LoVo (cell line): ENCODE measurements around the gene SCAMP4.

Experiments
- DNase-seq: peaks from one replicate; pipeline ENCODE4 v3.0.0-alpha.2; 2016; ENCODE audit warnings: low spot score

Gene SCAMP4

GRCh38 chr19:1905110-1905862 is at the start of gene SCAMP4, which contains the start of gene ADAT3:
SCAMP4 (plus strand) TSS chr19:1905399; CDS start chr19:1915020, 9,621 bp downstream.
ADAT3 (plus strand) TSS chr19:1905399; CDS start chr19:1912048, 6,649 bp downstream.
- DNase-seq, result peak; percentile 99

- no peak for DNase-seq
Measured at GRCh38 chr19:1855828-1856255, 49.4 kb upstream of the SCAMP4 start.

- no peak for DNase-seq
Measured at GRCh38 chr19:1856345-1856697, 48.9 kb upstream of the SCAMP4 start.

GRCh38 chr19:1856698-1857603 is 48.2 kb upstream of the SCAMP4 start:
- DNase-seq, result peak; percentile 79

DNA sequence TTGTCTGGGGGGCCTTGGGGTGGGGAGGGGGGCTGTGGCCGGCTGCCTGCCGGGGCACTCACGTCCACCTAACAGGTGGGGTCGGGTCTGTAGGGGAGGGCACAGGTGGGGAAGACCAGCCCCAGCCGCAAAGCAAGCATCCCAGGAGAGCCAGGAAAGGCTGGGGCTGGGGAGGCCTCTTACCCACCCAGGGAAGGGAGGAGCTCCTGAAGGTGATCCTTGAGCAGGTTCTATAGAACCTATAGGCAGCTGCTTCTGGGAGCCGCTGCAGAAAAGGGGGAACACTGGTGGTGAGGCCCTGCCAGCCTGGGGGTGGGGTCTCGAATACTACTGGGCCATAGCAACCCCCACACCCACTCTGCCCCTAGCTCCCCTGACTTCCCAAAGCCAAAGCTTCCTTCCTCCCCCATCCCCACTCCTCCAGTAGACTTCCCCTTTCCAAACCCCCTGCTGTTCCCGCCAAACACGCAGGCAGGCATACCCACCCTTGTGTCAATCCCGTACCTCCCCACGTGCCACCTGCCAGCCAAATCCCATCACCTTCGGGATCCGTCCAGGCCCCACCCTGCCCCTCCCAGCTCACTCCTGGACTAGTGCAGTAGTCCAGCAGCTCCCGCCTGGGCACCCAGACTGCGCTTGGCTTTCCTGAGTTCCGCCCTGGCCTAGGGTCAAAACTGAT is 47.4 kb upstream of the SCAMP4 start:
- DNase-seq, result no peak

DNA sequence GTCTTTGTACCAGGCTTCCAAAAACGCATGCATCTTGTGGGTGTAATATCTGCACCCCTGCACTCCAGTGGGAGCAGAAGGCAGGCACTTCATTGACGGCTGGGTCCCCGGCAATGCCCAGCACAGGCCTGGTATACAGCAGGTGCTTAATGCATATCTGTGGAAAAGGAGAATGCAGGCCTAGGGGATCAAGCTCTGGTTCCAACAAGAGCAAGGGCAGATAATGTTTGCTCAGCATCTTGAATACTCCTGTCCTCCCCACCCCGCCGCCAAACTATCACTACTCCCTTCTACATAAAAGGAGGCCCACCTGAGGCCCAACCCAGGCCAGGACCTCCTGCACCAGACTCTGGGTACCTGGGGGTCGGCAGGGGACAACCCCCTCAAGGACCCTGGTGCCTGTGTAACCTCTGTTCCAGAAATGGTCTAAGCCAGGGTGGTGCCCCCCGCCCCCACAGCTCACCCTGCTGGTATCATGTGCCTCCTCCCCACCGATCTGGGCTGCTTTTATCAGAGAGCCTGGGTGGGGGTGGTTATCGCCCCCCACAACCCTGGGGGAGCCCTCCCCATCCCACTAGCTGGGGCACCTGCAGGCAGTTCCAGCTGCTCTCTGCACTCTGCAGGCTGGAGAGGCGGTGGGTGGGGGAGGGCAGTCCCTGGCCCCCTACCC is 46.7 kb upstream of the SCAMP4 start:
- no peak for DNase-seq

GRCh38 chr19:1859331-1859781 is 45.8 kb upstream of the SCAMP4 start:
- DNase-seq, result no peak

DNA sequence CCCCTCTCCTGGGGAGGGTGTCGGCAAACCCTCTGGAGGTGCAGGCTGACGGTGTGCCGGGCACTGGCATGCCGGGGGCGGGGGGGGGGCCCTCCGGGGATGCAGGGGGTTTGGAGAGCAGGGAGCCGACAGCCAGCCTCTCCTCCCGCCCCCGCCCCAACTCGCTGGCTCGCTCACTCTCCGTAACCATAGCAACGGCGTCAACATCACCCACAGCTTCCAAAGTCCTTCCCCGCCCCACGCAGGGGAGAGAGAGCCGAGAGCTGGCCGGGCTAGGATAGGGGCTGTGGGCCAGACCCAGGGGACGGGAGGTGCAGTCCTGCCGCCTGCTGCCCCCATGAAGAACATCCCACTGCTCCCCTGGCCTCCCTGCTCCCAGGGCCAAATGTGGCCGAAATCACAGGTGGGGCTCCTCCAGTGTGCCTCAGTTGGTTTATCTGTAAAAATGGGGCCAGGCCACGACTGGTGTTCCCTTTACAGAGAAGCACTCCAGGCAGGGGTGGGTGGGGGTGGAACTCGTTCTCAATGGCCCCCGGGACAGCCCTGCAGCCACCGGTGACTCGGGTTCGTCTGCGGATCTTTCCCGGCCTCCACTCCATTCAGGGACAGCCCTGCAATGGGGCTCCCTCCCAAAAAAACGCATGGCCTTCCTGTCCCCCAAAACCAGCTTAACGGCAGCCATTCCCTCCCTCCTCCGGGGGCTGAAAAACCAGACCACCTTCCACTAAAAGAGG is 45.0 kb upstream of the SCAMP4 start:
- DNase-seq, result peak; percentile 29

DNA sequence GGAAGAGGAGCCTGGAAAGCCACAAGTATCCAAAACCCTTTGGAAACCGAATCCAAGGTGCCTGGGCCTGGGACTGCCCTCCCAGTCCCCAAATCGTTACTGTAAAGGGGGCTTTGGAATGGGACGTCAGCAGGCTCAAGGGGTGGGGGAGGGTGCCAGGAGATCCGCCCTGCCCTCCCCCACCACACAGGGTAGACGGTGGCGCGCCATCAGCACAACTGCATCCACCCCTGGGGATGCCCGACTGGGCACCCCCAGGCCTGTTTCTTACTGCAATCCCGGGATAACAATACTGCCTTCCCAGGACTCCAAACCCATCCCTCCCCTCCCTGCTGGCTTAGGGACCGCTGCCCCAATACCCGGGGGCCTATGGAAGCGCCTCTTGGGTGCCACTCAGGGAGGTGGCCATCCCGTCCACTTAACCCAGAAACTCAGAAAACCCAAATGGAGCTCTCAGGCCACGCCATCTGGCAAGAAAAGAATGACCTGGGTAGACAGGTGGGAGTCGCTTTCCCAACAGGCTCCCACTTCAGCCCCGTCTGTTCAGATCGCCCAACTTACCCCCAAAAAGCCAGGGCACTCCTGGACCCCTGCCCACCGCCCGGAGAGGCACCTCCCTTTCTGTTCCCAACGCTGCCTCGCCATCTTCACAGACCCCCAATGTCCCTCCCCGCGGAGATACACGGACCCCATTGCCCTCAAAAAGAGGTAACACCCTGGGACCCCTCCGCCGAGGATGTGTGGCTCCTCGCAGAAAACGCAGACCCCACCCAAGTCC is 44.2 kb upstream of the SCAMP4 start:
- DNase-seq, result no peak

DNA sequence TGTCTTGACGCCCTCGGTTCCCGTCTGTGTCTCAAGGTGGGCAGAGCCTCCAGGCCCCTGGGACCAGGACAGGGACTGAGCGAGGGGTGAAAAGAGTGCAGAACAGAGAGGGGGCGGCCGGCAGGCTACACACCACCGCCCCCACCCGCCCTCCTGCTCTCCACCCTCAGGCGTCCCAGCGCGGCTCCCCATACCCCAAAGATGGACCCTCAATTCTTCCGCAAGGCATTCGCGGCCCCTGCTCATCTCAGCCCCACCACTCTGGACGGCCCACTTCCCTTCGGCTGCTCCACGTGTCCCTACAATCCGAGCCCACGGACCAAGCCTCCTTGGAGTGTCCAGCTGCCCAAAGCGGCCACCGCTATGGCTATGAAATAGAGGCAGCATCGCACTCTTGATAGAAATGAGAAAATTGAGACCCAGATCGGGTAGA is 43.6 kb upstream of the SCAMP4 start:
- no peak for DNase-seq

DNA sequence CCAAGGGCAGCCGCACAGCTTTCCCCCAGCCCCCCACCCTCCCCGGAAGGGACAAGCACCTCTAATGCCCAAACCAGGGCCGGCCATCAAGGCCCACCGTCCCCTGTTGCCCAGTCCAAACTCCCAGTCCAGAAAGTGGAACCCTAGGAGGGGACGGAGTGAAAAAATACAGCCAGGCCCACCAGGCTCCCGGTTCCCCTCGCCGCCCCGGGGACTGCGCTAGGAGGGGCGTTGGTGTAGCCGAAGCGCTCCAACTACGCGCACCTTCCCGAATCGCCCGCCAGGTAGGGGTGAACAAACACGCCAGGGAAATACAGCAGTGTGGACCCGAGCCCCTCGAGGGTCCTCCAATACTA is 43.2 kb upstream of the SCAMP4 start:
- DNase-seq, result no peak

DNA sequence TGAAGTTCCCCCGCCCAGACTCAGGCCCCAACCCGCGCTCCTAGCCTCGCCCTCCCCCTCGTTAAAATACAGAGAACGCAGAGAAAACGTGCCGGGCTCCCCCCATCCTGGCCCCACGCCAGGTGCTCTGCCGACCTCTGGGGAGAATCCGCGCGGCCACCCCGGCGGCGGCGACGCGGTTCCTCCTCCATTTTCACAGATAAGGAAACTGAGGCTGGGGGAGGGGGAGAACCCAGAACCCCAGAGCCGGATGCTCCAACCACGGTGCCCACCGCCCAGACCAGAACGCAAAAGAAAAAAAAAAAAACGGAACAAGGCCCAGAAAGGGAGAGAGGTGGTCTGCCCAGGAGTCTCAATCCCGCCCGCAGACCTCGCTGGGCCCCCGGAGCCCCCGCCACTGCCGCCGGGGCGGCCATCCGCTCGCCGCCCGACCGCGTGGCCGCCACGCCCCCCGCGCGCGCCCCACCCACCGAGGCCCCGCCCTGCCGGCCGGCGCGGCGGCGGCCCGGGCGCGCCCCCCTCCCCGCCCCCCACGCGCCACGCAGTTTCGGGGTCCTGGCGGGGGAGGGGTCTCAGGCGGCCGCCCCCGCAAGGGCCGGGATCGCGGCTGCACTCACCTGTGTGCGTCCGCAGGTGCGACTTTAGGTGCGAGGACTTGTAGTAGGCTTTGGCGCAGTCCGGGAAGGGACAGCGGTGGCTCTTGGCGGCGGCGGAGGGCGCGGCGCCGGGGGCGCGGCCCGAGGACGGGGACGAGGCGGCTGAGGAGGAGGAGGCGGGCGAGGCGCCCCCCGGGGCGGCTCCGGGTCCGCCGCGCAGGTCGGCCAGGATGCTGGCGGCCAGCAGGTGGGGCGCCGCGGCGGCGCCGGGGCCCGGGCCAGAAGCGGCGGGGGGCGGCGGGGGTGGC is 42.5 kb upstream of the SCAMP4 start:
- DNase-seq, result peak; percentile 54

GRCh38 chr19:1863328-1863637 is 41.9 kb upstream of the SCAMP4 start, which contains the start of gene KLF16:
KLF16 (minus strand) TSS chr19:1863579; CDS start chr19:1863497, 82 bp downstream.
- no peak for DNase-seq

GRCh38 chr19:1863638-1864479 is 41.3 kb upstream of the SCAMP4 start:
- DNase-seq, result peak; percentile 93

DNA sequence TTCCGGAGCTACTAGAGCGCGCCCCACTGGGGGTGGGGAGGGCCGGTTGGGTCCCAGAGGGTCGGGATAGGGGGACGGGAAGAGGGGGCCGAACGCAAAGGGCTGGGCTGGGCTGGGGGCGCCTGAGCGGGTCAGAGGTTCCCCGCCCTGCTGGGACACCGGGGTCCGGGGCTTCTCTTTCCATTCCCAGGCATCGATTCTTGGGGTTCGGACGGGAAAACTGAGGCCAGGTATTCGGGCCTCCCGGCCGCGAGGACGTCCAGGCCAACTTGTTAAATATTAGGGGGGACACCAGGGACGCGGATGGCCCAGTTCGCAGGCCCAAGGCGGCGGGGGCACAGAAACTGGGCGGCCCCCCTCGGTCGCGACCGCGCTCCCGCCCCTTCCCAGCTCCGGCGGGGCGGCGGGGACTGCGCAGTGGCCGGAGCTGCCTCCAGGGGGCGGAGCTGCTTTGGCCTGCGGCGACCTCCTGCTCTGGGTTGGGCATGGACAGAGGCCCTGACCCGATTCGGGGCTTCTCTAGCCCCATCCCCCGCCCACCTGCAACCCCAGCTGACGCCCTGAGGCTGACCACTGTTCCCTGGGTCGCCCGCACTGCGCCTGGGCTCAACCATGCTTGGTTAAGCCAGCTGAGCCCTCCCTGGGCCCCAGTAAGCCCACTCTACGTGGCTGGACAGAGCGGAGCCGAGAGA is 40.6 kb upstream of the SCAMP4 start:
- DNase-seq, result peak; percentile 77

DNA sequence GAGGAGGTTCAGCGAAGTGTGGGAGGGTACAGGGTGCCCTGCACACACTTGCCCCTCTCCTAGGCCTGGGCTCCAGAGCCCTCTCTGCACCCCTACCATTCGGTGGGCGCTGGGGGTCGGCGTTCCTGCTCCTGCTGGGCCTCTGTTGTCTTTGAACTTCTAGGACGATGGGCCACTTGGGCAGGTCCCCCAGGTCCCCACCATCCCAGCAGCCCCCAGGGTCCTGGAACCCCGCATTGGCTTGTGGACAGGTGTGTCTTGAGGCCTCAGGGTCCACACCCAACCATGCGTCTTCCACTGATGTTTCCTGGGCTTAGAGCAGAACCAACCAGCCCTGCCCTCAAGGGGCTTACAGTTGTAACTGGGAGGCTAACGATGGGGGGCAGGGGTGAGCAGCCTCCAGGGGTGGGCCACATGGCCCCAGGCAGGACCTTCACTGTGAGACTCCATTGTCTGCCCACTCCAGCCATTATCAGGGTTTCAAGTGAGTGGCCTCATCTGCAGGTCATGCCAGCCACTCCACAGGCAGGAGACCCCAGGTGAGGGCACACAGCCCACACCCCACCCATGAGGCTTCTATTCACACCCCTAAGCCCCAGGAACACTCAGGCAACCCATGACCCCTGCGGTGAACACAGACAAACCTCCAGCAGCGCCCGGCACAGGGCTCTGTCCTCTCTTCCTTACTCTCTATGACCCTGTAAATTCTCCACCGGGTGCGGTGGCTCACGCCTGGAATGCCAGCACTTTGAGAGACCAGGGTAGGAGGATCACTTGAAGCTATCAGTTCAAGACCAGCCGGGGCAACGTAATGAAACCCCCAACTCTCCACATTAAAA is 39.8 kb upstream of the SCAMP4 start:
- DNase-seq, result no peak
